ENCODE results near the gene SEC61B.

The SEC61B gene

DNA sequence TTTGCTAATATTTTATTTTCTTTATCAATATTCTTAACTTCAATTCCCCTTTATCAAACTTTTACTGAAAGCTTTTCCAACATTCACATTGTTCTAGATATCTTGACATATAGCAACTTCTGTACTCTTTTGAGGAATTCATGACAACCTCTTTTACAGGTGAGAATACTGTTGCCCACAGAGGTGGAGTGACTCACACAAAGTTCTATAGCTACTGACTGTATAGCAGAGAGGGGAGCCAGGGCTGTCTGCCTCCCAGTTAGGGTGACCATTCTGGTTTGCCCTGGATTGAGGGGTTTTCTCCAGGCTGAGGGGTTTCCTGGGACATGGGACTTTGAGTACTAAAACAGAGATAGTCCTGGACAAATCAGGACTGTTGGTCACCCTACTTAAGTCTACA, 16.2 kb downstream of the SEC61B start:
- DNase-seq, result no peak

GRCh38 chr9:99239341-99240060, 17.4 kb downstream of the SEC61B start:
- DNase-seq, result peak; percentile 89

DNA sequence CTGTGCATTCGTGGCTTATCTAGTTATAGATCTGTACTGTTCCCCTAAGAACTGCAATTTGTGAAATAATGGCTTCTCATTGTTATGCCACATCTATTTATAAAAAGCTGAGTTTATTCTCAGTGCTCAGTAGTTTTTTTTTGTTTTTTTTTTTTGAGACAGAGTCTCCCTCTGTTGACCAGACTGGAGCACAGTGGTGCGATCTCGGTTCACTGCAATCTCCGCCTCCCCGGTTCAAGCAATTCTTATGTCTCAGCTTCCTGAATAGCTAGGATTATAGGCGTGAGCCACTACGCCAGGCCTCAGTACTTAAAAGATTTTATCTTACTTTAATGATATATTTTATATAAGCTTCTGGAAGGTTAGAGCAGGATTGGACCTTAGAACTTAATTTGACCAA, 19.0 kb downstream of the SEC61B start:
- no peak for DNase-seq

DNA sequence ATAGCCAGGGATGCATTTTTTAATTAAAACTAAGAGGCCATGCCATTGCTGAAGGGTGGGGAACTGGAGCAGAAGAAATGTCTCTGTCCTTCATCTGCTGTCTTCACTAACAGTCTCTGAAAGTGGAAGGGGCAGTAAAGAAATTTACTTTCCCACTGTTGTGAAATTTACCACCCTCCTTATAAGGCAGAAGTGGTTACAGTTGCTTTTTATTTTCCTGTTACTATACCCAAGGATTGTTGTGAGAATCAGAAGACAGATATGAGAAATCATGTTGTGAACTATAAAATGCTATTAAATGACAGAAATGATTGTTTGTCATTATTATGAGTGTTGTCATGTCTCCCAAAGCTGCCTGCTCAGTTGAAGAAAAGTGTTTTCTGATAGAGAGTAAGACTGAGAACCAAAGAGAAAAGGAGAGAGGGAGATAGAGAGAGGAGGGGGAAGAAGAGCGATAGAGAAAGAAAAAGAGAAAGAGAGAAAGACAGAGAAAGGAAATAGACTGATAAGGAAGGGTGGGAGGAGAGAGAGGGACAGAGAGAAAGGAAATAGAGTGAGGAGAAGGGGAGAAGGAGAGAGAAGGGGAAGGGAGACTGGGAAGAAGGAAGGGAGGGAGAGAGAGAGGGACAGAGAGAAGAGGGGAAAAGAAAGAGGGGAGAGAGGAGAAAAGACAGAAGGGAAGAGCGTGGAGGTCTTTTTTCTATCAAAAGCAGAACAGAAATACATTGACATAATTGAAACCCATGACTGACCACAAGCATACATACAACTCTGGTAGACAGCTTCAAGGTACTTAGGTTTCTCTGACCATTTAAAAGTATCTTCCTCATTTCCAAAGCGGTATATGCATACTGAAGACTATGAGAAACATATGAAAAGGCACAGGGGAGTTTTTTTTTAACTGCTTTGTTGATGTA, 22.5 kb downstream of the SEC61B start:
- DNase-seq, result no peak

GRCh38 chr9:99249619-99250018, 27.5 kb downstream of the SEC61B start:
- no peak for DNase-seq

DNA sequence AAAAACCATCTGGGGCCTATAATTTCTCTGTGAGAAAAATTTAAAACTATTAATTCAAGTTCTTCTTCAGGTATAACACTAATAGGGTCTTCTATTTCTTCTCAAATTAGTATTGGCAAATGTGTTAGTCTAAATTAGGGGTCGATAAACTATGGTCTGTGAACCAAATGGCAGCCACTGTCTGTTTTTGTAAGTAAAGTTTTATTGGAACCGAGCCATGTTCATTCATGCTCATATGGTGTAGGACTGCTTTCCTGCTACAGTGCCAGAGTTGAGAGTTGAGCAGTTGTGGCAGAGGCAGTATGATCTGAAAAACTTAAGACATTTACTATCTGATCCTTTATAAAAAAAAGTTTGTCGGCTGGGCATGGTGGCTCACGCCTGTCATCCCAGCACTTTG, 29.1 kb downstream of the SEC61B start:
- no peak for DNase-seq

- DNase-seq, result no peak
Observed at GRCh38 chr9:99253134-99253533, 31.1 kb downstream of the SEC61B start.

- DNase-seq, result no peak
Observed at GRCh38 chr9:99253772-99254431, 31.8 kb downstream of the SEC61B start.

GRCh38 chr9:99255651-99256050, 33.6 kb downstream of the SEC61B start:
- DNase-seq, result no peak

GRCh38 chr9:99257723-99258389, 35.8 kb downstream of the SEC61B start:
- no peak for DNase-seq

DNA sequence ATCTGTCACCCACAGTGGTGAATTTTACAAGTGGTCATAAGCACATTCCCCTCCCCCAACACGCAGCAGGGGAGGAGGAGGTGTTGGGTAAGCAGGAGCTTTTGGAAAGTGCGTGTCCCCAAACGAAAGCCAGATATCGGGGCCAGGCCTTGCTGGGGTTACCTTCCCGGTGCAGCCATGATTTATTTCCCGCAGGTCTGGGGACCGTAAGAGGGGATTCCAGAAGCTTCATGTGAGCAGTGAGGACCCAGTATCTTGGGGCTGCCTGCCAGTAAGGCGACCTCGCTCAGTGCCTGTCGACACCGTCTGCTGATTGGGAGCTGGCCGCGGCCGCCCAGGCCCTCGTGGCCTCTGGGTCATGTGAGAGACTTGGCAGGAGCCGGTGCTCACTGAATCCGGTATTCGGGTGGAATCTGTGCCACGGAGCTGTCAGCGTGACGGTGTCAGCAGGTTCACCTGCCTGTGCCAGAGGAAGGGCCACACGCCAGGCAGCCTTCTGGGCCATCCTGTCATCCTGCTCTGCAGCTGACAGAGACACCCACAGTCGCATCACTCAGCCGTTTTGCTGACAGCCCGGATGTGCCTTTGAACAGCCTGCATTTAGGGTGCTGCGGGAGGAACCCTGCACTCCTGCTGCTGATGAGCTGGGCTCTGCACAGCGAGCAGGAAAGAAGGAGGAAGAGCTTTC, 37.3 kb downstream of the SEC61B start:
- DNase-seq, result no peak

- DNase-seq, result no peak
Observed at GRCh38 chr9:99261923-99262322, 39.8 kb downstream of the SEC61B start.

GRCh38 chr9:99262949-99263418, 40.9 kb downstream of the SEC61B start:
- DNase-seq, result no peak

DNA sequence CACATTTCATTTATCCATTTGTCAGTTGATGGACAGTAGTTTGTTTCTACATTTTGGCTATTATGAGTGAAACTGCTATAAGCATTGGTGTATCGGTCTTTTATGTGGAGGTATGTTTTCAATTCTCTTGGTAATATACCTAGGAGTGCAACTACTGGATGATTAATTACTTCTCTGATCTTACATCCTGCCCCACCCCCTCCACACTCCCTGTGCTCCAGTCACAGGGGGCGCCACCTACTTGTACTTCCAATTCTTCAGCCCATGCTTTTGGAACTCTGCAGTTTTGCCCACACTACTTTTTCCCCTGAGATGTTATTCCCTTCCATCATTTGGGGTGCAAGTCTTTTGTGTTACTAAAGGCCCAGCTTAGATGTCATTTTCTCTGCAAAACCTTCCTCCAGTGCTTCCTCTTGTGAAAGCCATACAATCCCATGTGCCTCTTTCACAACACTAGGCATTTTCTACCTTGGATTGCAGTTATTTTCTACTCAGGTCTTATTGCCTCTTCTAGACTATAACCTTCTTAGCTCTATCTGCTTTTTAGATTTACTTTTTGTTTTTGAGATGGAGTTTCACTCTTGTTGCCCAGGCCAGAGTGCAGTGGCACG, 42.1 kb downstream of the SEC61B start:
- no peak for DNase-seq

GRCh38 chr9:99265691-99266090, 43.6 kb downstream of the SEC61B start:
- DNase-seq, result no peak

- peak; percentile 71 for DNase-seq
Observed at GRCh38 chr9:99266255-99267023, 44.4 kb downstream of the SEC61B start.

GRCh38 chr9:99269416-99269815, 47.3 kb downstream of the SEC61B start:
- peak; percentile 86 for DNase-seq

GRCh38 chr9:99270491-99270890, 48.4 kb downstream of the SEC61B start:
- DNase-seq, result no peak

GRCh38 chr9:99272836-99273235, 50.8 kb downstream of the SEC61B start:
- no peak for DNase-seq

DNA sequence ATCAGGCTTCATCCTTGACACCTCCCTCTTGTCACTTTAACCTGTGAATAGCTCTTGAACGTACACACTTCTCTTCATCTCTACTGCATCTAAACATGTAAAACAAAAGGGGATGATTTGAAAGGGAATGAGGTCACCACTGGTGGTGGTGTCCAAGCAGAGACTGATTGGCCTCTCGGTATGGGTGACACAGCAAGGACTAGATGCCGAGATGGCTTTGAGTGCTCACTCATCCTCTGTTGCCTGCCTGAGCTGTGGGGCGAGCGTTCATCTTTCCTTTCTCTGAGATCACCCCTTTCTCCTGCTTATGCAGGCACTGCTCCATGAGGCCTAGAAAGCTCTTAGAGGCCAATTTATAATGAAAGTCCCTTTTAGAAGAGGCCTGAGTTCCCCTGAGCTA, 51.9 kb downstream of the SEC61B start:
- no peak for DNase-seq

GRCh38 chr9:99274495-99274894, 52.4 kb downstream of the SEC61B start:
- no peak for DNase-seq
